ENCODE measurements around the gene CLDND2. TPM values are rescaled to one million over a fixed set of nuclear protein-coding genes. Genes with fewer than 3 reads are reported as not detected.

The CLDND2 gene
- total and polyA plus RNA-seq, 2 of the 4 experiments (the other 2 are of a cell fraction), result not detected

GRCh38 chr19:51317968-51318367, 50.8 kb downstream of the CLDND2 start:
- POLR2A ChIA-PET (ENCODE audit: unreplicated experiment), result no interaction called here
- H3K14ac ChIP-seq (replicated peaks; ENCODE audit: low read depth, low read length), result no peak overlapping the region
- H3K27me3 ChIP-seq (ENCODE audit: control insufficient read depth, insufficient read depth, low read length), result no peaks in the 10 kb centered on the region; the same call in 1 of the 2 replicates
- no peak overlapping the region for H2AFZ ChIP-seq (replicated peaks; ENCODE audit: low read length, poor library complexity)
- WGBS, 2 experiments (ENCODE audit: extremely low coverage in 2 of 2, insufficient read length in 1 of 2), result no CpG with 5 or more reads among the region's 1 CpG
- no peak overlapping the region for H2BK20ac ChIP-seq (ENCODE audit: low read depth, low read length)
- no peaks in the 10 kb centered on the region for H3K9me1 ChIP-seq (ENCODE audit: insufficient read depth, low read length)
- H3K9me3 ChIP-seq (ENCODE audit: control insufficient read depth, insufficient read depth, low read length), result 0 out of 2 replicates have a peak, but pooled peaks cover 2% of the 10 kb centered on the region
- intact Hi-C loops (cut with micrococcal nuclease) (no loop called here), dilution Hi-C loops (cut with HindIII; ENCODE audit: low sequenced_read_pairs, unreplicated experiment) (no loop called here), in situ Hi-C loops (cut with MboI; ENCODE audit: low sequenced_read_pairs) (no loop called here)
- DNase-seq, result no peak
- H2BK5ac ChIP-seq (ENCODE audit: low read depth, low read length, poor library complexity, severe bottlenecking), result no peak overlapping the region
- no peaks in the 10 kb centered on the region for H3K79me1 ChIP-seq (ENCODE audit: low read depth in 1 of 2, low read length in 2 of 2)
- BruUV-seq (replicated peaks), result no TSS peak
- no peak overlapping the region for H4K8ac ChIP-seq (ENCODE audit: low read depth in 2 of 2, low read length in 2 of 2)
- no peak overlapping the region for H3K18ac ChIP-seq (ENCODE audit: low read depth, low read length)
- no peak overlapping the region for H2AK9ac ChIP-seq (replicated peaks; ENCODE audit: low read depth, low read length, poor library complexity)
- no peak for ATAC-seq (ENCODE audit: low read depth)
- no peaks in the 10 kb centered on the region for H3K4me1 ChIP-seq (ENCODE audit: control insufficient read depth, insufficient read depth, low read length)
- no peak overlapping the region for H4K5ac ChIP-seq (ENCODE audit: low read depth, low read length)
- H2BK120ac ChIP-seq (ENCODE audit: low read depth, low read length), result no peak overlapping the region
- no peak overlapping the region for H3K56ac ChIP-seq (ENCODE audit: extremely low read depth, insufficient read depth, low read length)
- TF ChIP-seq FOS (IDR thresholded peaks at IDR 0.05; ENCODE audit: low read depth, low read length) (no peak), MXI1 (IDR thresholded peaks at IDR 0.05; ENCODE audit: borderline replicate concordance, low read depth, low read length) (no peak), RAD21 (IDR thresholded peaks at IDR 0.05; ENCODE audit: low read length) (no peak), NFE2L2 (IDR thresholded peaks at IDR 0.05; ENCODE audit: low read depth, low read length) (no peak), BHLHE40 (IDR thresholded peaks at IDR 0.05; ENCODE audit: low read depth, low read length) (no peak), MAFK (IDR thresholded peaks at IDR 0.05; ENCODE audit: low read depth, low read length) (no peak), RCOR1 (IDR thresholded peaks at IDR 0.05; ENCODE audit: insufficient replicate concordance, low read length) (no peak)
- TF ChIP-seq, protein P1, sequence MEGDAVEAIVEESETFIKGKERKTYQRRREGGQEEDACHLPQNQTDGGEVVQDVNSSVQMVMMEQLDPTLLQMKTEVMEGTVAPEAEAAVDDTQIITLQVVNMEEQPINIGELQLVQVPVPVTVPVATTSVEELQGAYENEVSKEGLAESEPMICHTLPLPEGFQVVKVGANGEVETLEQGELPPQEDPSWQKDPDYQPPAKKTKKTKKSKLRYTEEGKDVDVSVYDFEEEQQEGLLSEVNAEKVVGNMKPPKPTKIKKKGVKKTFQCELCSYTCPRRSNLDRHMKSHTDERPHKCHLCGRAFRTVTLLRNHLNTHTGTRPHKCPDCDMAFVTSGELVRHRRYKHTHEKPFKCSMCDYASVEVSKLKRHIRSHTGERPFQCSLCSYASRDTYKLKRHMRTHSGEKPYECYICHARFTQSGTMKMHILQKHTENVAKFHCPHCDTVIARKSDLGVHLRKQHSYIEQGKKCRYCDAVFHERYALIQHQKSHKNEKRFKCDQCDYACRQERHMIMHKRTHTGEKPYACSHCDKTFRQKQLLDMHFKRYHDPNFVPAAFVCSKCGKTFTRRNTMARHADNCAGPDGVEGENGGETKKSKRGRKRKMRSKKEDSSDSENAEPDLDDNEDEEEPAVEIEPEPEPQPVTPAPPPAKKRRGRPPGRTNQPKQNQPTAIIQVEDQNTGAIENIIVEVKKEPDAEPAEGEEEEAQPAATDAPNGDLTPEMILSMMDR (conservative IDR thresholded peaks at IDR 0.05; ENCODE audit: low read depth, low read length), result no peak
- TF ChIP-seq, protein P2, sequence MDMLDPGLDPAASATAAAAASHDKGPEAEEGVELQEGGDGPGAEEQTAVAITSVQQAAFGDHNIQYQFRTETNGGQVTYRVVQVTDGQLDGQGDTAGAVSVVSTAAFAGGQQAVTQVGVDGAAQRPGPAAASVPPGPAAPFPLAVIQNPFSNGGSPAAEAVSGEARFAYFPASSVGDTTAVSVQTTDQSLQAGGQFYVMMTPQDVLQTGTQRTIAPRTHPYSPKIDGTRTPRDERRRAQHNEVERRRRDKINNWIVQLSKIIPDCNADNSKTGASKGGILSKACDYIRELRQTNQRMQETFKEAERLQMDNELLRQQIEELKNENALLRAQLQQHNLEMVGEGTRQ (IDR thresholded peaks at IDR 0.05; ENCODE audit: low read depth, low read length), result no peak
- H3K23ac ChIP-seq (ENCODE audit: low read depth, low read length), result no peak overlapping the region
- H2BK15ac ChIP-seq (ENCODE audit: low read depth, low read length), result no peak overlapping the region
- H4K91ac ChIP-seq (ENCODE audit: insufficient read depth, low read depth, low read length), result no peak overlapping the region
- no peak overlapping the region for H3K27ac ChIP-seq (ENCODE audit: insufficient read depth, low read length)
- CTCF ChIA-PET, result no interaction called here
- H2AK5ac ChIP-seq (ENCODE audit: low read depth, low read length), result no peak overlapping the region
- H3K4me2 ChIP-seq (ENCODE audit: low read depth, low read length), result no peak overlapping the region
- H4K20me1 ChIP-seq (ENCODE audit: insufficient read depth, low read length), result no peaks in the 10 kb centered on the region
- H3K4ac ChIP-seq (ENCODE audit: low read depth, low read length), result no peak overlapping the region
- no peak overlapping the region for H3K9ac ChIP-seq (ENCODE audit: low read depth, low read length)
- H3K4me3 ChIP-seq (ENCODE audit: insufficient read depth, low read depth, low read length), result no peak overlapping the region
- H3K36me3 ChIP-seq (ENCODE audit: control insufficient read depth, insufficient read depth, low read length), result no peaks in the 10 kb centered on the region
